GM06990 (cell line): ENCODE measurements around the gene RANBP10.
A peak's percentile ranks its signal among the peaks of the same experiment; 100 is the strongest.
"Not testable (repeated sequence)": the region's sequence is repeated elsewhere in the genome, so short reads cannot be mapped to it uniquely, and the experiment has no call there.

Source experiments
- DNase-seq: peaks from one replicate; pipeline ENCODE4 v3.0.0-alpha.2; 2011; ENCODE audit not compliant: insufficient read length; ENCODE audit errors: extremely low read depth
- H3K27me3 ChIP-seq: replicated peaks from 2 replicates; pipeline ENCODE4 v1.6.0; 2011; ENCODE audit warnings: low read length; ENCODE audit not compliant: control insufficient read depth, insufficient read depth
- H3K36me3 ChIP-seq: 2 replicates; pipeline ENCODE4 v1.5.1; 2011; ENCODE audit warnings: low read length; ENCODE audit not compliant: control insufficient read depth, insufficient read depth
- H3K4me3 ChIP-seq: replicated peaks from 2 replicates; pipeline ENCODE4 v1.5.1; 2011; ENCODE audit warnings: low read depth, mild to moderate bottlenecking, control low read depth, low read length
- CTCF ChIP-seq: IDR thresholded peaks from 2 replicates; pipeline ENCODE4 v1.5.1; 2011; ENCODE audit warnings: low read length, control low read depth, mild to moderate bottlenecking, inconsistent platforms; ENCODE audit not compliant: insufficient read depth, poor library complexity, severe bottlenecking

The RANBP10 gene

GRCh38 chr16:67760206-67760955 lies 46.0 kb downstream of the RANBP10 start:
- no peak for TF ChIP-seq CTCF
- peaks cover 16% of the 10 kb centered on the region for H3K36me3 ChIP-seq
- H3K27me3 ChIP-seq, result no peaks in the 10 kb centered on the region
- no peak overlapping the region for H3K4me3 ChIP-seq
- DNase-seq, result no peak

- DNase-seq, result no peak
- H3K4me3 ChIP-seq, result no peak overlapping the region
- peaks cover 20% of the 10 kb centered on the region for H3K36me3 ChIP-seq
- H3K27me3 ChIP-seq, result no peaks in the 10 kb centered on the region
- no peak for TF ChIP-seq CTCF
Measured at GRCh38 chr16:67758966-67759365, 47.4 kb downstream of the RANBP10 start.

- no peak for DNase-seq
- Histone ChIP-seq H3K4me3 (no peak overlapping the region), H3K36me3 (peaks cover 18% of the 10 kb centered on the region), H3K27me3 (no peaks in the 10 kb centered on the region)
- no peak for TF ChIP-seq CTCF
Measured at GRCh38 chr16:67758006-67758405, 48.4 kb downstream of the RANBP10 start.

GRCh38 chr16:67752641-67753040 lies 53.7 kb downstream of the RANBP10 start:
- Histone ChIP-seq H3K27me3 (no peaks in the 10 kb centered on the region), H3K4me3 (no peak overlapping the region), H3K36me3 (peaks cover 4% of the 10 kb centered on the region)
- no peak for TF ChIP-seq CTCF
- DNase-seq, result no peak

GRCh38 chr16:67751331-67751730 lies 55.0 kb downstream of the RANBP10 start:
- H3K27me3 ChIP-seq, H3K36me3 ChIP-seq, H3K4me3 ChIP-seq, DNase-seq: not testable (repeated sequence)

- Histone ChIP-seq H3K27me3 (no peaks in the 10 kb centered on the region), H3K36me3 (peaks cover 4% of the 10 kb centered on the region), H3K4me3 (no peak overlapping the region)
- no peak for TF ChIP-seq CTCF
- peak; percentile 34 for DNase-seq
Measured at GRCh38 chr16:67750466-67750865, 55.9 kb downstream of the RANBP10 start.
